ENCODE measurements around the gene MIA2.
"Not testable (repeated sequence)": the region's sequence is repeated elsewhere in the genome, so short reads cannot be mapped to it uniquely, and the experiment has no call there.

The MIA2 gene

GRCh38 chr14:39276579-39277114 is 42.9 kb downstream of the MIA2 start:
- Histone ChIP-seq H3K9me3 (ENCODE audit: control insufficient read depth, low read length) (no peaks in the 10 kb centered on the region), H3K9ac (ENCODE audit: low read length) (no peak overlapping the region), H3K4me3 (ENCODE audit: low read length) (no peak overlapping the region), H3K4me1 (ENCODE audit: control insufficient read depth, insufficient read depth, low read length) (no peaks in the 10 kb centered on the region), H3K27me3 (replicated peaks; ENCODE audit: control insufficient read depth, insufficient read depth, low read length) (no peaks in the 10 kb centered on the region), H3K36me3 (ENCODE audit: control insufficient read depth, insufficient read depth, low read length, severe bottlenecking) (peaks cover 17% of the 10 kb centered on the region)
- DNase-seq (ENCODE audit: low read depth), result no peak

- Histone ChIP-seq H3K9me3 (ENCODE audit: control insufficient read depth, low read length) (no peaks in the 10 kb centered on the region), H3K27me3 (replicated peaks; ENCODE audit: control insufficient read depth, insufficient read depth, low read length) (no peaks in the 10 kb centered on the region), H3K36me3 (ENCODE audit: control insufficient read depth, insufficient read depth, low read length, severe bottlenecking) (peaks cover 33% of the 10 kb centered on the region), H3K9ac (ENCODE audit: low read length) (no peak overlapping the region), H3K4me1 (ENCODE audit: control insufficient read depth, insufficient read depth, low read length) (no peaks in the 10 kb centered on the region), H3K4me3 (ENCODE audit: low read length) (no peak overlapping the region)
- no peak for DNase-seq (ENCODE audit: low read depth)
Measured at GRCh38 chr14:39279515-39279914, 45.8 kb downstream of the MIA2 start.

GRCh38 chr14:39280678-39281077 is 47.0 kb downstream of the MIA2 start:
- not testable (repeated sequence) for H3K27me3 ChIP-seq (replicated peaks; ENCODE audit: control insufficient read depth, insufficient read depth, low read length); H3K4me1 ChIP-seq (ENCODE audit: control insufficient read depth, insufficient read depth, low read length); H3K9ac ChIP-seq (ENCODE audit: low read length); DNase-seq (ENCODE audit: low read depth); H3K9me3 ChIP-seq (ENCODE audit: control insufficient read depth, low read length); H3K4me3 ChIP-seq (ENCODE audit: low read length)
- H3K36me3 ChIP-seq (ENCODE audit: control insufficient read depth, insufficient read depth, low read length, severe bottlenecking), result peaks cover 33% of the 10 kb centered on the region

GRCh38 chr14:39289523-39289922 is 55.8 kb downstream of the MIA2 start:
- DNase-seq (ENCODE audit: low read depth), result no peak
- H3K4me3 ChIP-seq (ENCODE audit: low read length), result no peak overlapping the region
- no peaks in the 10 kb centered on the region for H3K27me3 ChIP-seq (replicated peaks; ENCODE audit: control insufficient read depth, insufficient read depth, low read length)
- H3K4me1 ChIP-seq (ENCODE audit: control insufficient read depth, insufficient read depth, low read length), result no peaks in the 10 kb centered on the region
- peaks cover 50% of the 10 kb centered on the region for H3K36me3 ChIP-seq (ENCODE audit: control insufficient read depth, insufficient read depth, low read length, severe bottlenecking)
- H3K9me3 ChIP-seq (ENCODE audit: control insufficient read depth, low read length), result no peaks in the 10 kb centered on the region
- H3K9ac ChIP-seq (ENCODE audit: low read length), result no peak overlapping the region

GRCh38 chr14:39291701-39292100 is 58.0 kb downstream of the MIA2 start:
- H3K27me3 ChIP-seq (replicated peaks; ENCODE audit: control insufficient read depth, insufficient read depth, low read length), result no peaks in the 10 kb centered on the region
- H3K36me3 ChIP-seq (ENCODE audit: control insufficient read depth, insufficient read depth, low read length, severe bottlenecking), result peaks cover 62% of the 10 kb centered on the region
- DNase-seq (ENCODE audit: low read depth), result no peak
- no peaks in the 10 kb centered on the region for H3K4me1 ChIP-seq (ENCODE audit: control insufficient read depth, insufficient read depth, low read length)
- H3K9me3 ChIP-seq (ENCODE audit: control insufficient read depth, low read length), result no peaks in the 10 kb centered on the region
- no peak overlapping the region for H3K9ac ChIP-seq (ENCODE audit: low read length)
- H3K4me3 ChIP-seq (ENCODE audit: low read length), result no peak overlapping the region

GRCh38 chr14:39293629-39294028 is 59.9 kb downstream of the MIA2 start:
- Histone ChIP-seq H3K4me1 (ENCODE audit: control insufficient read depth, insufficient read depth, low read length) (no peaks in the 10 kb centered on the region), H3K9me3 (ENCODE audit: control insufficient read depth, low read length) (no peaks in the 10 kb centered on the region), H3K4me3 (ENCODE audit: low read length) (no peak overlapping the region), H3K36me3 (ENCODE audit: control insufficient read depth, insufficient read depth, low read length, severe bottlenecking) (peaks cover 74% of the 10 kb centered on the region), H3K9ac (ENCODE audit: low read length) (no peak overlapping the region), H3K27me3 (replicated peaks; ENCODE audit: control insufficient read depth, insufficient read depth, low read length) (no peaks in the 10 kb centered on the region)
- no peak for DNase-seq (ENCODE audit: low read depth)

- H3K36me3 ChIP-seq (ENCODE audit: control insufficient read depth, insufficient read depth, low read length, severe bottlenecking), result peaks cover 56% of the 10 kb centered on the region
Measured at GRCh38 chr14:39300389-39300788, 66.7 kb downstream of the MIA2 start.

GRCh38 chr14:39302124-39302810 is 68.6 kb downstream of the MIA2 start:
- no peaks in the 10 kb centered on the region for H3K9me3 ChIP-seq (ENCODE audit: control insufficient read depth, low read length)
- H3K36me3 ChIP-seq (ENCODE audit: control insufficient read depth, insufficient read depth, low read length, severe bottlenecking), result peaks cover 52% of the 10 kb centered on the region
- H3K4me1 ChIP-seq (ENCODE audit: control insufficient read depth, insufficient read depth, low read length), result no peaks in the 10 kb centered on the region
- no peak overlapping the region for H3K9ac ChIP-seq (ENCODE audit: low read length)
- H3K4me3 ChIP-seq (ENCODE audit: low read length), result no peak overlapping the region
- no peaks in the 10 kb centered on the region for H3K27me3 ChIP-seq (replicated peaks; ENCODE audit: control insufficient read depth, insufficient read depth, low read length)
- no peak for DNase-seq (ENCODE audit: low read depth)

More at GRCh38 chr14:39300389-39300788, 66.7 kb downstream of the MIA2 start:
- not testable (repeated sequence) for H3K4me3 ChIP-seq (ENCODE audit: low read length); H3K9ac ChIP-seq (ENCODE audit: low read length); H3K27me3 ChIP-seq (replicated peaks; ENCODE audit: control insufficient read depth, insufficient read depth, low read length); DNase-seq (ENCODE audit: low read depth); H3K9me3 ChIP-seq (ENCODE audit: control insufficient read depth, low read length); H3K4me1 ChIP-seq (ENCODE audit: control insufficient read depth, insufficient read depth, low read length)

- DNase-seq (ENCODE audit: low read depth), result no peak
- Histone ChIP-seq H3K4me1 (ENCODE audit: control insufficient read depth, insufficient read depth, low read length) (no peaks in the 10 kb centered on the region), H3K27me3 (replicated peaks; ENCODE audit: control insufficient read depth, insufficient read depth, low read length) (no peaks in the 10 kb centered on the region), H3K4me3 (ENCODE audit: low read length) (no peak overlapping the region), H3K9ac (ENCODE audit: low read length) (no peak overlapping the region), H3K9me3 (ENCODE audit: control insufficient read depth, low read length) (no peaks in the 10 kb centered on the region), H3K36me3 (ENCODE audit: control insufficient read depth, insufficient read depth, low read length, severe bottlenecking) (peaks cover 44% of the 10 kb centered on the region)
Measured at GRCh38 chr14:39303115-39303514, 69.4 kb downstream of the MIA2 start.

GRCh38 chr14:39307815-39308214 is 74.1 kb downstream of the MIA2 start:
- H3K27me3 ChIP-seq (replicated peaks; ENCODE audit: control insufficient read depth, insufficient read depth, low read length), result no peaks in the 10 kb centered on the region
- H3K9ac ChIP-seq (ENCODE audit: low read length), result no peak overlapping the region
- H3K4me1 ChIP-seq (ENCODE audit: control insufficient read depth, insufficient read depth, low read length), result peaks cover 18% of the 10 kb centered on the region
- DNase-seq (ENCODE audit: low read depth), result no peak
- no peak overlapping the region for H3K4me3 ChIP-seq (ENCODE audit: low read length)
- H3K9me3 ChIP-seq (ENCODE audit: control insufficient read depth, low read length), result no peaks in the 10 kb centered on the region
- H3K36me3 ChIP-seq (ENCODE audit: control insufficient read depth, insufficient read depth, low read length, severe bottlenecking), result peaks cover 30% of the 10 kb centered on the region

GRCh38 chr14:39310051-39310450 is 76.3 kb downstream of the MIA2 start:
- Histone ChIP-seq H3K9ac (ENCODE audit: low read length) (no peak overlapping the region), H3K36me3 (ENCODE audit: control insufficient read depth, insufficient read depth, low read length, severe bottlenecking) (peaks cover 24% of the 10 kb centered on the region), H3K4me1 (ENCODE audit: control insufficient read depth, insufficient read depth, low read length) (peaks cover 18% of the 10 kb centered on the region), H3K27me3 (replicated peaks; ENCODE audit: control insufficient read depth, insufficient read depth, low read length) (no peaks in the 10 kb centered on the region), H3K4me3 (ENCODE audit: low read length) (no peak overlapping the region), H3K9me3 (ENCODE audit: control insufficient read depth, low read length) (no peaks in the 10 kb centered on the region)
- DNase-seq (ENCODE audit: low read depth), result peak; percentile 50

All from adipocyte (in vitro differentiated cells).